ENCODE data around the gene NOX5.
"Not testable (repeated sequence)": the region's sequence is repeated elsewhere in the genome, so short reads cannot be mapped to it uniquely, and the experiment has no call there.

NOX5 gene

GRCh38 chr15:69014454-69014853 is at the start of gene NOX5:
NOX5 (plus strand) TSS chr15:69014695; CDS start chr15:69014736, 41 bp downstream.
- DNase-seq: no peak

GRCh38 chr15:68966996-68967395 is 47.5 kb upstream of the NOX5 start:
- no peak for DNase-seq

- no peak for DNase-seq
Observed at GRCh38 chr15:68967948-68968347, 46.5 kb upstream of the NOX5 start.

GRCh38 chr15:68969298-68969697 is 45.2 kb upstream of the NOX5 start:
- no peak for DNase-seq

- no peak for DNase-seq
Observed at GRCh38 chr15:68972201-68973065, 42.1 kb upstream of the NOX5 start.

GRCh38 chr15:68975651-68976160 is 38.8 kb upstream of the NOX5 start:
- DNase-seq: not testable (repeated sequence)

GRCh38 chr15:68977426-68977825 is 37.1 kb upstream of the NOX5 start:
- DNase-seq: not testable (repeated sequence)

- no peak for DNase-seq
Observed at GRCh38 chr15:68979006-68979405, 35.5 kb upstream of the NOX5 start.

- no peak for DNase-seq
Observed at GRCh38 chr15:68979816-68980215, 34.7 kb upstream of the NOX5 start.

- no peak for DNase-seq
Observed at GRCh38 chr15:68980786-68981185, 33.7 kb upstream of the NOX5 start.

- DNase-seq: no peak
Observed at GRCh38 chr15:68981941-68982340, 32.6 kb upstream of the NOX5 start.

- DNase-seq: no peak
Observed at GRCh38 chr15:68982976-68983563, 31.4 kb upstream of the NOX5 start.

- DNase-seq: no peak
Observed at GRCh38 chr15:68983961-68984481, 30.5 kb upstream of the NOX5 start.

- DNase-seq: no peak
Observed at GRCh38 chr15:68984586-68984985, 29.9 kb upstream of the NOX5 start.

GRCh38 chr15:68985361-68985891 is 29.1 kb upstream of the NOX5 start:
- no peak for DNase-seq

GRCh38 chr15:68986322-68986721 is 28.2 kb upstream of the NOX5 start:
- no peak for DNase-seq

- no peak for DNase-seq
Observed at GRCh38 chr15:68987120-68987519, 27.4 kb upstream of the NOX5 start.

- no peak for DNase-seq
Observed at GRCh38 chr15:68987676-68988075, 26.8 kb upstream of the NOX5 start.

GRCh38 chr15:68989541-68990230 is 24.8 kb upstream of the NOX5 start:
- DNase-seq: no peak

- DNase-seq: no peak
Observed at GRCh38 chr15:68990231-68990991, 24.1 kb upstream of the NOX5 start.

GRCh38 chr15:68990992-68991500 is 23.4 kb upstream of the NOX5 start:
- DNase-seq: no peak

- DNase-seq: no peak
Observed at GRCh38 chr15:68991723-68992122, 22.8 kb upstream of the NOX5 start.

Data from NCI-H748 treated with DMSO at 0.1 percent for 48 hours (cell line).